Vagina (tissue), 2 donors: ENCODE measurements around the gene COMMD7.

Experiments used
- CTCF ChIP-seq, 3 experiments: fragments of 450-650 bp in 2 of 3; fragments of 200-600 bp in 1 of 3; sonication (generic) in 1 of 3; IDR thresholded peaks; one replicate each; pipeline ENCODE4 v1.5.1; 2017 to 2019; ENCODE audit warnings: antibody characterized with exemption in 3 of 3, mild to moderate bottlenecking in 2 of 3, moderate library complexity in 2 of 3
- POLR2A ChIP-seq, 2 donors: fragments of 450-650 bp; IDR thresholded peaks; one replicate each; pipeline ENCODE4 v1.6.1; 2017; ENCODE audit warnings: antibody characterized with exemption in 2 of 2, mild to moderate bottlenecking in 2 of 2, moderate library complexity in 2 of 2
- POLR2AphosphoS5 ChIP-seq, 2 donors: sonication (generic); formaldehyde crosslinking; IDR thresholded peaks; one replicate each; pipeline ENCODE4 v1.9.0; 2017; ENCODE audit warnings: antibody characterized with exemption in 2 of 2, mild to moderate bottlenecking in 2 of 2, low read depth in 1 of 2; ENCODE audit not compliant: insufficient read depth in 1 of 2

GRCh38 chr20:32772046-32772445, 28.8 kb upstream of the COMMD7 start:
- no peak for TF ChIP-seq CTCF (IDR thresholded peaks at IDR 0.05)
- TF ChIP-seq POLR2AphosphoS5 (IDR thresholded peaks at IDR 0.05; ENCODE audit: insufficient read depth in 1 of 2, low read depth in 1 of 2), result no peak
- no peak for TF ChIP-seq POLR2A (IDR thresholded peaks at IDR 0.05)
